Endothelial cell of umbilical vein (primary cell): ENCODE results near the gene TIMM23B.
"Not testable (repeated sequence)": the region's sequence is repeated elsewhere in the genome, so short reads cannot be mapped to it uniquely, and the experiment has no call there.

ENCODE experiments used
- POLR2A ChIP-seq: IDR thresholded peaks from 2 replicates; pipeline ENCODE4 v1.6.1; 2012; ENCODE audit warnings: low read depth, mild to moderate bottlenecking, control low read depth, low read length
- TF ChIP-seq, protein P1 (sequence below), 2 donors: IDR thresholded peaks; 1 replicate in 1 of 2; 2 replicates in 1 of 2; pipeline ENCODE4 v1.5.1; 2011; ENCODE audit warnings: low read length in 2 of 2, mild to moderate bottlenecking in 2 of 2, moderate library complexity in 2 of 2, control low read depth in 1 of 2, inconsistent platforms in 1 of 2, low read depth in 1 of 2; ENCODE audit not compliant: insufficient read depth in 1 of 2; ENCODE audit errors: extremely low read depth in 1 of 2

DNA sequence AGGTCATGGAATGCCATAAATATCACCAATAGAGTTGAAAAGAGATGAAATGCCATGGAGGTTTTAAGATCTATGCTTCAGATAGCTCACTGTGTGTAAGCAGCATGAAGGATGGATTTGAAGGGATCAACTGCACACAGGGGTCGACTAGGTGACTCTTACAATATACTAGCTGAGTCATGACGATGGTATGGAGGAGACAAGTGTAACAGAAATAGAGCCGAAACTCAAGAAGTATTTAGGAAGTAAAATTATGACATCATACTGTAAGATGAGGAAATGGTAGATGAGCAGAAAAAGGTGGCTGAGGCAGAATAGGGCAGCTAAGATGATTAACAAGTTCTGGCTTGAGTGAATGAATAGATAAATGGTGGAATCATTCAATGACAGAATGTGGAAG lies 38.0 kb upstream of the TIMM23B start:
- TF ChIP-seq, protein P1, sequence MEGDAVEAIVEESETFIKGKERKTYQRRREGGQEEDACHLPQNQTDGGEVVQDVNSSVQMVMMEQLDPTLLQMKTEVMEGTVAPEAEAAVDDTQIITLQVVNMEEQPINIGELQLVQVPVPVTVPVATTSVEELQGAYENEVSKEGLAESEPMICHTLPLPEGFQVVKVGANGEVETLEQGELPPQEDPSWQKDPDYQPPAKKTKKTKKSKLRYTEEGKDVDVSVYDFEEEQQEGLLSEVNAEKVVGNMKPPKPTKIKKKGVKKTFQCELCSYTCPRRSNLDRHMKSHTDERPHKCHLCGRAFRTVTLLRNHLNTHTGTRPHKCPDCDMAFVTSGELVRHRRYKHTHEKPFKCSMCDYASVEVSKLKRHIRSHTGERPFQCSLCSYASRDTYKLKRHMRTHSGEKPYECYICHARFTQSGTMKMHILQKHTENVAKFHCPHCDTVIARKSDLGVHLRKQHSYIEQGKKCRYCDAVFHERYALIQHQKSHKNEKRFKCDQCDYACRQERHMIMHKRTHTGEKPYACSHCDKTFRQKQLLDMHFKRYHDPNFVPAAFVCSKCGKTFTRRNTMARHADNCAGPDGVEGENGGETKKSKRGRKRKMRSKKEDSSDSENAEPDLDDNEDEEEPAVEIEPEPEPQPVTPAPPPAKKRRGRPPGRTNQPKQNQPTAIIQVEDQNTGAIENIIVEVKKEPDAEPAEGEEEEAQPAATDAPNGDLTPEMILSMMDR (IDR thresholded peaks at IDR 0.05; ENCODE audit: extremely low read depth in 1 of 2, insufficient read depth in 1 of 2, low read depth in 1 of 2, low read length in 2 of 2), result not testable (repeated sequence)
- not testable (repeated sequence) for TF ChIP-seq POLR2A
